Erythroblast (primary cell): ENCODE results near the gene NKAIN2.

Experiments used
- GATA1 ChIP-seq: IDR thresholded peaks from 2 replicates; pipeline ENCODE4 v1.6.1; 2011; ENCODE audit warnings: low read depth, mild to moderate bottlenecking, control low read depth, low read length, moderate library complexity
- POLR2A ChIP-seq: IDR thresholded peaks from 2 replicates; pipeline ENCODE4 v1.6.1; 2011; ENCODE audit warnings: mild to moderate bottlenecking, low read length

DNA sequence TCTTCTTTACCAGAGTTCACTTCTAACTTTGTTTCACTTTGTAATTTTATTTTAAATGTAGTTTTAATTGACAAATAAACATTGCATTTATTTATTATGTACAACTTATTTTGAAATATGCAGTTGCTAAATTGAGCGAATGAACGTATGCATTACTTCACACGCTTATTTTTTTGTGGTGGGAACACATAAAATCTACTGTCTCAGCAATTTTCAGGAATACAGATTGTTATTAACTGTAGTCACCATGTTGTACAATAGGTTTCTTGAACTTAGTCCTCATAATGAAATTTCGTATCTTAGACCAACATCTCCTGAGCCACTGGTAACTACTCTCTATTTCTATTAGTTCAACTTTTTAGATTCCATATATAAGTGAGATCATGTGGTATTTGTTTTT lies 46.9 kb downstream of the NKAIN2 start:
- TF ChIP-seq POLR2A (no peak), GATA1 (no peak)
